Cerebellar nuclear complex (tissue), 1 donor: ENCODE measurements around the gene KCNJ12.
"Not testable (repeated sequence)": the region's sequence is repeated elsewhere in the genome, so short reads cannot be mapped to it uniquely, and the experiment has no call there.

Experiments used
- DNase-seq, 2 experiments: peaks; one replicate each; lab custom pipeline; 2025; lab: John Stamatoyannopoulos, UW

The KCNJ12 gene

DNA sequence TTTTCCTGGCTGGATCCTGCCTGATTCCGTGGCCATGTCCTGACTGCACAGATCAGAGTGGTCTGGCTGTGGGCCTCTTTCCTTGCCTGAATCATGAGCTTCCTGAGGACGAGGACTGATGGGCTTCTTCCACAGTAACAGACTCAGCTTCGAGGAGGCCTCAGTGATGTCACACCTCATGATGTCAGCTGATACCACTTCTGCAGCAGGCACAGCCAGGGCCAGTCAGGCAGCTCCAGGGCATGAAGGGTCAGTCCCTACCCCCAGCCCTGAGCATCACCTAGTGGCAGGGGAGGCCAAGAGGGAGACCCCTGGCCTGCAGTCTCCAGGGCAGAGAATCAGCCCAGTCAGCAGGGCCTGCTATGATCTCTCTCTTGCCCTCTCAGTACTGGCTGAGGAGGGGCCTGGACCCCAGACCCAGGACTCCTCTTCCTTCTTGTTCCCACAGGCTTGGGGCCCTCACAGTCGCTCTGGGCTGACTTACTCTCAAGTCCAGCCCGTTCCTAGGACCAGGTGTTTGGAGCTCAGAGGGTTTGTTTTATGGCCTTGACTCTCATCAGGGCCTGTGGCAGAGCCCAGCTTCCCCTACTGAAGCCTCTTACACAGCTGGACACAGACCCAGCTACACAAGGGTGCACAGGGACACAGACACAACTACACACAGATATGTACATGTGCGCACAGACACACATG, 26.7 kb upstream of the KCNJ12 start:
- DNase-seq = not testable (repeated sequence)

DNA sequence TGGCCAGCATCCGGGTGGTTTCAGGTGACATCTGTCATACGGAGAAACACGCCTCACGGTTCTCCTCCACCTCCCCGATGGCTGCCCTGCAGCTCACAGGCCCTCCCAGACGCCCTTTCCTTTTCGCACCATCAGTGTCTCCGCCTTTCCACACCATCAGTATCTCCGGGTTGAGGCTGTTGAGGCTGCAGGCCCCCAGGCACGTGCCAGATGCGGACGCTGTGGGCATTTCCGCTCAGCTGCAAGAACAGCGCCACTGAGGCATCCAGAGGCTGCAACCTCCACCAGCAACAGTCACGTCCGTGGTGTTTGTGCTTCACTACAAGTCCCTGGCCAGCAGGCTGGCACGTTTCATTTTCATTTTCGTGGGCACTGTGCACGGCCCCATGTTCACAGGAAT, 25.7 kb upstream of the KCNJ12 start:
- DNase-seq = not testable (repeated sequence)

DNA sequence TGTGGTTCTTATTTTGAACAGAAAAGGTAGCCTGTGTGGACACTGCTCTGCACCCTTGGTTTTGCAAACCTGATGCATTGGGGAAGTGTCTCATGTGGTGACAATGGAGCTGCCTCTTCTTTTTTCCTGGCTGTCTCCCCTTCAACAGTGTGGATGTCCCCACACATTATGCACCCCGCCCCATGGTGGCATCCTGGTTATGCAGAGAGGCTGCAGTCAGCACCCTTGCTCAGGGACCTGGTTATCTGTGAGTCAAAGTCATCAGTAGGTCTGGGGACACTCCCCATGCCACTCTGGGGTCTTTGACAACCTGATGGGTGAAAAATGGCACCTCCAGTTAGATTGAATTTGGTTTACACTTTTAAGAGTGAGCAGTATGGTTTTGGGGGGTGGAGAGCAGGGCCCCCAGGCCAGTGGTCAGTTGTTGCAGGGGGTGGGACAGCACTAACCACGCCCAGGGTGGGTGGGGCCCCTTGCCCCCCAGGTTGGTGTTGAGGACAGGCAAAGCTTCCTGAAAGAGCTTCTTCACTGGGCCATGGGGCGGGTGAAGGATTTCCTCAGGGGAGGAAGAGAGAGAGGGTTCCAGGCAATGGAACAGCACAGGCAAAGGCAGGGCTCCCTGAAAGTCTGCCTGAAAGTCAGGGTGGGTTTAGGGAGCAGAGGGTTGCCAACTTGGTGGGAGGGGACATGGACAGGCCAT, 24.6 kb upstream of the KCNJ12 start:
- DNase-seq = no peak

DNA sequence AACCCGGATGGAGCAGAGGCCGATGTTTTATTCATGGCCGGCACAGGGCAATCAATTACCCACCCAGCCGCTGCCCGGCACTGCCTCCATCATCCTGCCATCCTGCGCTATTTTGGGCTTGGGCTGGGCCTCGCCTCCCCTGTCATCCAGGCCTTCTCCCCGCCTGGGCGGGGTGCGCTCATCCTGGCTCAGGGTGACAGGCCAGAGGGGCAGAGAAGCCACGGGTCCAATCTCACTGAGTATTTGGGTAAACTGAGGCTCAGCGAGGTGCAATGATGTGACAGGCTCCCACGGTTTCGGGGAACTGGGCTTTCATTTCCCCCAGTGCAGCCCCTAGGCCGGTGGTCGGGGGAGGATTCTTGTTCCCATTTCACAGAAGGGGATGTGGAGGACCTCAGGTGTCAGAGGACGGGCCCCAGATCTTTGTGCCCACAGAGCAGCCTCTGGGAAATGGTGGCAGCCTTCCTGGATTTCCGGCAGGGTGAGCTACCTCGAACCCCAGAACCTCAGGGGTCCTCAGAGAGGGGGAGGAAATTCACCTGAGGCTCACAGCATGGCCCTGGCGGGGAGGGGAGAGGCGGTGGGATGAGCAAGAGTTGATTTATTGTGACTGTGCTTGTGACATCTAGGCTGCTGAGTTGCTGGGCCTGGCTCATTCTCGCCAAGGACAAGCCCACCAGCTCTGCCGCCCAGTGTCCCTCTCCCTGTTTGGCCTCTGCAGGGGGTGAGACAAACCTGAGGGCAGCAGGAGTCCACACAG, 23.8 kb upstream of the KCNJ12 start:
- no peak for DNase-seq

DNA sequence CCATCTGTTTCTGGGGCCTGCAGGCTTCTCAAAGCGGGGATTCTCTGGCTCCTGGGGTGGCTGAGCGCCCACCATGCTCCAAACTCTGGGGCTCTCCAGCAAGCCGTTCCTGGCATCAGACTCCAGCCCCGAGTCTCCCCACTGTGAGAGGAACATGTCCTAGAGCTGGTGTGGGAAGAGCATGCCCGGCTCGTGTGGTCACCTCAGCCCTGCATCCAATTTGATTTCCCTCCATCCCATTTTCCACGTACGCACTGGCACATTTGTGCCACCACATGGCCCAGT, 23.2 kb upstream of the KCNJ12 start:
- DNase-seq = no peak

- no peak for DNase-seq
Observed at GRCh38 chr17:21353326-21354010, 22.7 kb upstream of the KCNJ12 start.

DNA sequence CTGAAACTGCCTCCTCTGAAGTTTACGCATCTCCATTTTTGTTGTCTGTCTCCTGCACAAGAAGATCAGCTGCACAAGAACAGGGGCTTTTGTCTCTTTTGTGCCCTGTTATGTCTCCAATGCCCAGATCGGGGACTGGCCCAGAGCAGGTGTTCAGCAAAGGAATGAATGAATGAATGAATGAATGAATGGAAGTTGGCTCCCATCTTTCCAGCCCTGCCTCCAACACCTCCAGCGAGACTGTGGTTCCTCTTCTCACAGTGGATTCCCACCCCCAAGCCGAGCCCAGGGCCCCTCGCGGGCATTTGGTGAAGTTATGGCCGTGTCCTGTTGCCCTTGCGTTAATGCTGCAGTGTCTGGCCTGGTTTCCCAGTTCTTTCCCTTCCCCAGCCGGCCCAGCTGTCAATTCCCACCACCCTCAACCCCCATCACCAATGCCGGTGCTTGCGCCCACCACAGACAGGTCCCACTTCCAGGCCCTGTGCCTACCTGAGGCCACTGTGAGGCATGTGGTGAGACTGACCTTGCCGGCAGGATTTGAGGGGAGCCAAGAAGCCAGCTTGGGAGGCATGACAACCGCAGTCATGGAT, 21.3 kb upstream of the KCNJ12 start:
- DNase-seq = no peak

- no peak for DNase-seq
Observed at GRCh38 chr17:21355586-21355985, 20.6 kb upstream of the KCNJ12 start.

GRCh38 chr17:21356537-21357127, 19.5 kb upstream of the KCNJ12 start:
- no peak for DNase-seq

DNA sequence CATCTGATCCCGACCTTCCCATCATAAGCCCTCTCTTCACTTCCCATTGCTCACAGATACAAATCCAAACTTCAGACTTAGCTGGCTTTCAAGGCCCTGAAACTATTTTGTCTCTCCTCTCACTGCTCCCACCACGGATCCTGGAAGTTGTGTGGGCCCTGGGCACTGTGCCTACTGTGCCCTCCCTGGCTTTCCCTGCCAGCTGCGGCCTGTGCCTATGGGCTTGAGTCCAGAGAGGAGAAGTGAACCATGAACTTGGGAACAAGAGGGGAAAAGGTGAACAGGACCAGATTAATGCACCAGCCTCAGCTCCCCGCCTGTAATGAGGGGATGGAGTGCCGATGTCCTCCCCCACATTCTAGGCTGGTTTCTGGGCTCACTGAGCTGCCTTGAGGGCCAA, 18.9 kb upstream of the KCNJ12 start:
- no peak for DNase-seq

GRCh38 chr17:21357696-21358656, 18.2 kb upstream of the KCNJ12 start:
- DNase-seq = no peak

DNA sequence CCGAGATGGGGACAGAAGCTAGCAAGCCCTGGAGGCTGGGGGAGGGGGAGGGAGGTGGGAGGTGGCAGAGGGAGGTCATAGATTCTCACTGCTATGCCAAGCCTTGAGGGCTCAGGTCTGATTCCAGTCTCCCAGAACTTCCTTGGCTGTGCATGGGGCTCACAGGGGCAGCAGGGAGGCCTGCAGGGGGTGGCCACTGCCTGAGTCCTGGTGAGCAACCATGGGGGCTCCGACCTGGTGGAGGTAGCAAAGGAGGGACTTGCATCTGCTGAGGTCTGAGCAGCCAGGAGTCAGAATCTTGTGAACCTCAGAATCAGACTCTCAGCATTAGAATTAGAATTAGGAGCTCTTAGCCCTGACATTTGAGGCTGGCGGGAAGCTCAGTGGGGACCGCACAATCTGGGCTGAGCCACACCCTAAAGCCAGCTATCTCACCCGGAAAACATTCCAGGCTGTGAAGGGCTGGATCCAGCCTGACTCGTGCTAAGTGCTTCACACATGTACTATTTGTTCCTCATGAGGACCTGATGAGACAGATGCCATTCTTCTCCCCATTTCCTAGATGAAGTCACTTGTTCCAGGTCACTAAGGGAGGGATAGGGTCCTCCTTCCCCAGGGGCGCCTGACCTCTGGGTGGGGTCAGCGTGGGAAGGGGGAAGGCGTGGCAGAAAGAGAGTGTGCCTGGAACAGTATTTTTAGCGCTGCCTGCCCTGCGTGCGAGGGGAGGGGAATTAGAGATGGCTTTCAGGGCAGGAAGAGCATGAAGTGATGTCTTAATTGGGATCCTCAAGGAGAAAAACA, 17.3 kb upstream of the KCNJ12 start:
- DNase-seq = no peak

- no peak for DNase-seq
Observed at GRCh38 chr17:21359483-21359840, 16.7 kb upstream of the KCNJ12 start.

- no peak for DNase-seq
Observed at GRCh38 chr17:21360048-21360447, 16.1 kb upstream of the KCNJ12 start.

DNA sequence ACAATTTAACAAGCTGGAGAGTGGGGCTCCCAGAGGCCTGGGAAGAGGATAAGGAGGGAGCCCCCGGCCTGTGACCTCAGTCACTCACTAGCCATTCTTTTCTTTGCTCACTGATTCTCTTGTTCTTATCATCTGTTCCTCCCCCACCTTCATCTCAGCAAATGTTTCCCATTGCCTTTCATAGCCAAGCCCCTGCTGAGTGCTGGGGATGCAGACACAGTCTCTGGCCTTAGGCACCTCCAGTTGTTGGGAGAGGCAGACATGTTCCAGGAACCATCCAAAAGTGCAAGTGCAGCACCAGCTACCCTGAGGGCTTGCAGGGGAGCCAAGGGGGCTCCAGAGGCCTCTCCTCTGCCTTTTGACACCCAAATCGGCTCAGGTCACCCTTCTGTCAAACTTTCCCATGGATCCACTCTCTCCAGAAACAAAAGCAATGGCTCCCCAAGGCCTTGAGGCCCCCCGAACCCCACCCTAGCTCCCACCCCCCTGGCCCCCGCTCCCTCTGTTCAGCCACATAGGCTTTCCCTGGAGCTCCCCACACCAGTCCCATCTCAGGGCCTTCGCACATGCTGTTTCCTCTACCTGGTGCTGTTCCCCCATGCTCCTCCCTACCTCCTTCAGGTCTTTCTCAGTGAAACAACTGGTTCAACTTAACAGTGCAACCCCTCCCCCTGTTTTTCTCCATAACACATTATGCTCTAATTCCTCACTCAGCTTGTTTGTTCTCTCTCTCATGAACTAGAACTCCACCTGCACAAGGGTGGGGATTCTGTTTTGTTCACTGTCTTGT, 14.9 kb upstream of the KCNJ12 start:
- no peak for DNase-seq

GRCh38 chr17:21362331-21362931, 13.7 kb upstream of the KCNJ12 start:
- no peak for DNase-seq

DNA sequence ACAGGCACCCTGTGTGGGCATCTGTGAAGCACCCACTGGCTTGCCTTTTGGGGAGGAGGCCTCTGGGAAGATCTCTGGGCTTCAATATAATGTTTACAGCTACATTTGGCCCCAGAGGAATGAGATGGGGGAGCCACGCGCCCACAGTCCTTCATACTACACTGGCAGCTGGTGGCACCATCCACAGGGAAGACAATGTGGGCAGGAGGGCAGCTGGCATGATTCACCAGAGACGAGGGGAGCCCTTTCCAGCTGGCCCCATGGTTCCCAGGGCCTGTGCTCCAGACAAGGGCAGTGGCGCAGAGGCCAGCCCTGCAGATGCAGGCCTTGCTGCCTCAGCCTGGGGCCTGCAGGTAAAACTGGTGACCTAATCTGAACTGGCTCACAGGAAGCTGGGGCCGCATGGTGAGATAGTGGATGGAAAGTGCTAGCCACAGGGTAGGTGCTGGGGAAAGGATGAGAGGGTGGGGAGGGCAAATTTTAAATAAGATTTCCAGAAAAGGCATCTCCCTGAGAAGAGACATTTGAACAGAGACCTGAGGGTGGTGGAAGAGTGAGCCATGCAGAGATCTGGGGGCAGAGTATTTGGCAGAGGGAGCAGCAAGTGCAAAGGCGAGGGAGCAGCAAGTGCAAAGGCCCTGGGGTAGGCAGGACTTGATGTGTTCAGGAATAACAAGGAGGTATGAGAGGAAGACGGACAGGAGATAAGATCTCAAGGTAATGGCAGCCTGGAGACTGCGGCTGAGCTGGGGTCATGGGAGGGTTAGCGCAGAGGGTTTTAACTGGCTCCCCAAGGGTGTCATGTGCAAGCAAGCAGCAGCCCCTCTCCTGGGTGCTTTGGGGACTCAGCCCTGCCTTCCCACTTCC, 12.1 kb upstream of the KCNJ12 start:
- DNase-seq = no peak

DNA sequence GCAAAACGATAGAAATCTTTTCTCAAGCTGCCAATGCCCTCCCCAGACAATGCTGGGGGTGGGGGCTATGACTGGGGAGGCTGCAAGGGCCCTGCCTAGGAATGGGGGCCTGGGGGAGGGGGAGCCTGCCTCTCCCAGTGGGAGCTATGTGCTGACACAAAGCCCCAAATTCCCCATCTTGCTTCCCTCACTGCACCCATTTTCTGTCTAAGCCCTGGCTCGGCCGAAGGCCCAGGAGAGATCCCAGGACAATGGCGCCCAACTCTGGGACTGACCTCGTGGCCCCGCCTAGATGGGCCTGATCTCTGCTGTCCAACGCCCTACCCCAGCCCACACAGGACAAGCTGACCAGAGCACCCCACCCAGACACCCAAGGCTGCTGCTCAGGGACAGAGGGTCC, 11.1 kb upstream of the KCNJ12 start:
- DNase-seq = no peak
